Activated naive CD4-positive, alpha-beta T cell (primary cell): ENCODE results near the gene HTT-AS.
"Not testable (repeated sequence)": the region's sequence is repeated elsewhere in the genome, so short reads cannot be mapped to it uniquely, and the experiment has no call there.

Experiments used
- DNase-seq, 4 experiments: peaks; one replicate each; lab custom pipeline; 2025; lab: John Stamatoyannopoulos, UW

The HTT-AS gene

GRCh38 chr4:3074078-3074845, at the start of gene HTT-AS, which contains the start of gene HTT:
HTT-AS (minus strand) TSS chr4:3074538.
HTT (plus strand) TSS chr4:3074681; CDS start chr4:3074826, 145 bp downstream.
- peak; percentile 97 to 99 (median 99) for DNase-seq

DNA sequence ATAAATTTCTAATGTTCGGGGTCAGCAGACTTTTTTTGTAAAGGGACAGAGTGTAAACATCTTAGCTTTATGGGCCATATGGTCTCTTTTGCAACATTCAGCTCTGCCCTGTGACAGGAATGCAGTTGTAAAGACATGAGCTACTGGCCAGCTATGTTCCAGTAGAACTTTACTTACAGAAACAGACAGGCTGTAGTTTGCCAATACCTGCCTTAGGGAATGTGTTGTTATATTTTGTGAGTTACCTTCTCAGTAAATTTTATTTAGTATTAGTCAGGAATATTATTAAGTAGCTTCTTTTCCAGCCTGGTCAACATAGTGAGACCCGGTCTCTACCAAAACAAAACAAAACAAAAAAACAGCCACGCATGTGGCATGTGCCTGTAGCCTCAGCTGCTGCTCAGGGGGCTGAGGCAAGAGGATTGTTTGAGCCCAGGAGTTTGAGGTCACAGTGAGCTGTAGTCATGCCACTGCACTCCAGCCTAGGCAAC, 48.9 kb upstream of the HTT-AS start:
- no peak for DNase-seq

- DNase-seq = no peak
Measured at GRCh38 chr4:3122081-3122563, 47.8 kb upstream of the HTT-AS start.

DNA sequence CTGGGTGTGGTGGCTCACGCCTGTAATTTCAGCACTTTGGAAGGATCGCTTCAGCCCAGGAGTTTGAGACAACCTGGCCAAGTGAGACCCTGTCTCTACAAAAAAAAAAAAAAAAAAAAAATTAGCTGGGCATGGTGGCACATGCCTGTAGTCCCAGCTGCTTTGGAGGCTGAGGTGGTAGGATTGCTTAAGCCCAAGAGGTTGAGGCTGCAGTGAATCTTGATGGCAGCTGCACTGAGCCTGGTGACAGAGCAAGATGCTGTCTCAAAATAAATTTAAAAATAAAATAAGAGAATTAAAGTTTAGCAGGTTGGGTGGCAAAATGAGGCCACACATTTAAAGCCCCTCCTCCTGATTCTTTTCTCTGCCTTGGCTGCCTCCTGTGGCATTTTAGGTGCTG, 47.3 kb upstream of the HTT-AS start:
- no peak for DNase-seq

- no peak for DNase-seq
Measured at GRCh38 chr4:3121110-3121509, 46.8 kb upstream of the HTT-AS start.

DNA sequence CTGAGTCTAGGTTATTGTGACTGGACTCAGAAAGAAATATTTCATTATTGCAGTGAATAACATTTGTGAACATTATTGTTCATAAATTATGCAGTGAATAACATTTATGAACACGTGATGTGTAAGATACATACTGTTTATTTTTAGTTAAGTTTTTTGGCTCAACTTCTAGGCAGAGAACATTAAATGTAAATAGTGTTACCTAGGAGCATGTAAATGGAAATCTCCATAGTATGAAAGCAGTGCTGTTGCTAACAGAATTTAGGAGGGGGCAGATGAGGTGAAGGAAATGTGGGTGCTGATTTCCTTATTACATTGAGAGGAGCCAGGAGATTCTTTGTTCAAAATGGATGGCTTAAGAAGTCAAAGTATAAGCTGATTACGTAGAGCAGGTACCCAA, 45.1 kb upstream of the HTT-AS start:
- no peak for DNase-seq

DNA sequence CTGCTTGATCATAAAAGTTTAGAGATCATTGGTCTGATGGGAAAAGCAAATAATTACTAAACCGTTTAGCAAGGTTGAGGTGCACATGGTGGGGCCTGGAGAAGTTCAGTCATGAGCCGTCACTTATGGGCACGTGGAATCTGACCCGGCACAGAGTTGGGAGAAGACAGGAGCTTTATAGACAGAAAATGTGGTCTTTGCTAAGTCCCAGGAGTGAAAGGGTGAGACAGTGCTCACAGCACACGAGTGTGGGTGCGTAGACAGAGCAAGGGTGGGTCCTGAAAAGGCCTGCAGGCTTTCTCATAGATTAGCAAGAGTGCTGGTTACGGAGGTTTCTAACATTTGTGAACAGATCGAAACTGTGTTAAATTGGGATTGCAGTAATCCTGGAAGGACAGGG, 44.0 kb upstream of the HTT-AS start:
- no peak for DNase-seq

DNA sequence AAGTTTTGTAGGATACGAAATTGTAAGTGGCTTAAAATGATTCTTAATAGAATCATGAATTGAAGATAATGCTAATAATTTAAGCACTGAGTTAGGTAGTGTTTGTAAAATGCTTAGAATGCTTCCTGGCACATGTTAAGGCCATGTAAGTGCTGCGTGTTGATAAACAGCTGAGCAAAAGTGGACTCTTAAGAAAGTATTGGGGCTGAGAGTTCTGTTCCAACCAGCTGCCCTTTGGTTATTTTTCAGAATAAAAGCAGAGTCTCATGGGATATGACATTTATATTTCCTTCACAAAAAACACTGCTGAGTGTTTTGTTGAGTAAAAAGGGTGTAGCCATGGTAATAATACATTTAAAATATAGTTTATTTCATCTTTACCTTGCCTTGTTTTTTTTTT, 42.6 kb upstream of the HTT-AS start:
- DNase-seq = no peak

- DNase-seq = no peak
Measured at GRCh38 chr4:3115637-3116270, 41.4 kb upstream of the HTT-AS start.

GRCh38 chr4:3114377-3114776, 40.0 kb upstream of the HTT-AS start:
- DNase-seq = no peak

DNA sequence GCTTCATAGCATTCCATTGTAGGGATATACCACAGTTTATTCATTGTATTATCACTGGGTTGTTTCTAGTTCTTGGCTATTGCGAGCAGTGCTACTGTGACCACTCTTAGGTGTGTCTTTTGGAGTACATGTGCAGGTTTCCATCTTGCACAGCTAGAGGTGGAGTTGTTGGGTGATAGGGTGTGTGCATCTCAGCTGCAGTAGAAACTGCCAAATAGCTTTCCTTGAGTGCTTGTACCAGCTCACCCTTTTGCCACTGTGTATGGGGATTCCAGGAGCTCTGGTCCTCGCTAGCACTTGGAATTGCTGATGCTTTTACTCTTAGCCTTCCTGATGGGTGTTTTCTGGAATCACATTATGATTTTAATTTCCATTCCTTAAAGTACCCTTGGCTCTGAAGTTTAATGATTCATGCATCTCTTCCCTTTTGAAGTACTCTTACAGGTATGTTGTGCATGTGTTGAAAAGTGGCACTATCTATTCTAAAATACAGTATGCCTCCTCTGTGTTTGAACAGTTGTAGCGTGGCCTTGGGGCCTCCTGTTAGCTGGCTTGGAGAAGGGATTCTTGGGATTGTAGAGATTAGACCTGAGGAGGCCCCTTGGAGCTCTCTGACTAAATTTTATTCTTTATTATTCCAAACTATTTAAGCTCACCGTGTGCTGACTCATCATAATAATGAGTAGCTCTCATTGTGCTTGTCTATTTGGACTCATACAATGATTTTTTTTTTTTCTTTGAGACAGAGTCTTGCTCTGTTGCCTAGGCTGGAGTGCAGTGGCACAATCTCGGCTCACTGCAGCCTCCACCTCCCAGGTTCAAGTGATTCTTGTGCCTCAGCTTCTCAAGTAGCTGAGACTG, 38.5 kb upstream of the HTT-AS start:
- DNase-seq = no peak

DNA sequence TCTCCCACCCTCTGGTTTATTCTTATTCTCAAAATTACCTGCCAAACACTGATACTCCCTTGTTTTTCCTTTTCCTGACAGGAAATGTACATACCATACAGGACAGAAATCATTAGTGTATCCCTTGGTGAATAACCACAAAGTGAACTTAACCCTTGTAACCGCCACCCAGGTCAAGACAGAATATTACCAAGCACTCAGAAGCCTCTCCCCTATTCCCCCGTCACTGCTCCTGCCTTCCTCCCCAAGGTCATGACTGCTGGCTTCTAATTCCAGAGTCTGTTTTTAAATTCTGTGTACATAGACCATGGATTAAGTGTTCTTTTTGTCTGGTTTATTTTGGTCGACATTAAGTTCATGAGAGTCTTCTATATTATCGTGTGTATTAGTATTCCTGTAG, 37.9 kb upstream of the HTT-AS start:
- DNase-seq = no peak

DNA sequence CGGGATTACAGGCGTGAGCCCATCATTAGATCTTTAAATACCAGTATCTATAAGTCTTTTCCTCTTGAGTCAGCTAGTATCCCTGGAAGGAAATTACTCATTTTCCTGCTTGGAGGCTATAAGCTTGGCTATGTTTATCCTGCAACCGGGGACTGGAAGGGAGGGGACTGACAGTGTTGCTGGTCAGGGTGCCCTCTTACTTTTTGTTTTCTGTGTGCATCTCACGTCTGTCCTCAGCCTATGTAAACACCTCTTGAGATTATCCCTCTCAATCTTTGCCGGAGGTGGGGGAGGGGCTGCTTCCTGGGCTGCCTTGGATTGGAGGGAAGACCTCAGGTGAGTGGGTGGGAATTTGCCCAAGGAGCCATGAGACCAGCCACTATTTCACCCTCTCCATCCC, 37.1 kb upstream of the HTT-AS start:
- no peak for DNase-seq

GRCh38 chr4:3108211-3108610, 33.9 kb upstream of the HTT-AS start:
- DNase-seq = no peak

DNA sequence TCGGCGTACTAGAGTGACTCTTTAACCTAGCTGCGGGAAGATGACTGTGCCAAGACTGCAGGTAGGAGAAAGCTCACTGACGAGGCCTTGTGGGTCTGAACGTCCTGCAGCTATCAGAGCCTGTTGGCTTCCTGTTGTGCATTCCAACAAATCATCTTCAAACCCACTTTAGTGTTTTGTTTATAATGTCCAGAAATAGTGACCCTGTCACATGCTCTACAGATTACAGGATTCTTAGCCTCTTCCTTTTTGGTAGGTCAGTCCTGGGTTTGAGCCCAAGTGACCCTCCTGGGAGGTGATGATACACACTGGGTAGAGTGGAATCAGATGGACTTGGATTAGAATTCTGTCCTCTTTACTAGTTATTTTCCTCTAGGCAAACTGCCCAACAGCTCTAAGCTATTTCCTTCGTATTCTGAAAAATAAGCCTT, 33.4 kb upstream of the HTT-AS start:
- DNase-seq = no peak

- no peak for DNase-seq
Measured at GRCh38 chr4:3107271-3107670, 32.9 kb upstream of the HTT-AS start.

DNA sequence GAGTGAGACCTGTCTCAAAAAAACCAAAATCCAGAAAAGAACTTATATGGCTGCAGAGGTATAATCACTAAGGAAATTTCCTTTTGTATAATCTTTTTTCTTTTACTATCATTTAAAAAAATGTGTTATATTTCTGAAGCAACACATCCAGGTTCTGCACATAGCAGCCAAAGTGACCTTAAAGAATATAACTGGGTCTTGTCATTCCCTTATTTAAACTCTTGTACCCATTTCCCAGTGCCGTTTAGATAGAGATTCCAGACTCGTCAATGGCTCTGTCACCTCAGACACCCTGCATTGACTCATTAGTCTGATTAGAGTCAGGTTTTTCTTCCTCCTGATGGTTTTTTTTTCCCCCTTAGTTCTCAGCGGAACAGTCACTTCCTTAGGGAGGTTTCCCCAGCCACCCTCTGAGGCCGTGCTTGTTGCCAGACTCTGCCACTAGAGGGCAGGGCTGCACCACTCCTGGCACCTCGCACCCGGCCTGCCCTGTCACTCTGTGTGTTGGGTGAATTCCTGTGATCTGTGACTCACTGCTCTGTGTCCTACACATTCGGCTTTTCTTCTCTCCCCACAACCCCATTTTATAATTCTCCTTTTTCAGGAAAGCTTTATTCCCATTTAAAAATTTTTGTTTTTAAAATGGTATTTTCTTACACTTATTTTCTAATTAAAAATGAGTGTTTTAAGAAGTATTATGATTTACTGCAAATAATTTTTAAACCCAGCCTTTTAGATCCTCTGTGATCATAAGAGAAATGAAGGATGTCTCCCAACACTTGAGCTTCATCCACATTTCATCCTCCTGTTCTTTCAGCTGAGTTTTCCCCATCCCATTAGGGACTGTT, 32.2 kb upstream of the HTT-AS start:
- peak; percentile 65 to 84 (median 74) for DNase-seq

DNA sequence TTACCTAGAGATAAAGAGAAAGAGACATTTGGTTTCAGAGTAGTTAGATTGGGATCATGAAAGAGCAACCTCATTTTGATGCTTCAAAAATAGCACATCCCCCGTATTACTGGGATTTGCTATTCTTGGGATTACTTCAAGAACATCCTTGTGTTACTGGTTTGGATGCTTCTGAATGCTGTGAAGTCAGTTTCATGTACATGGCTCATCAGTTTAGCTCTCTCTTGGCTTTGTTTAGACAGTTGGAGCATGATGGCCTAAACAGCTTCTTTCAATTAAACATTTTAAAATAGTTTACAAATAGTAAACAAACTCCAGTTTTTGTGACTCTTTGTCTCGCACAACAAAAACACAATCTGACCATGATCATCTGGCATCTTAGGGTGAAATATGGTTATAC, 24.0 kb upstream of the HTT-AS start:
- no peak for DNase-seq

GRCh38 chr4:3096202-3096601, 21.9 kb upstream of the HTT-AS start:
- no peak for DNase-seq

- not testable (repeated sequence) for DNase-seq
Measured at GRCh38 chr4:3094701-3095100, 20.4 kb upstream of the HTT-AS start.

DNA sequence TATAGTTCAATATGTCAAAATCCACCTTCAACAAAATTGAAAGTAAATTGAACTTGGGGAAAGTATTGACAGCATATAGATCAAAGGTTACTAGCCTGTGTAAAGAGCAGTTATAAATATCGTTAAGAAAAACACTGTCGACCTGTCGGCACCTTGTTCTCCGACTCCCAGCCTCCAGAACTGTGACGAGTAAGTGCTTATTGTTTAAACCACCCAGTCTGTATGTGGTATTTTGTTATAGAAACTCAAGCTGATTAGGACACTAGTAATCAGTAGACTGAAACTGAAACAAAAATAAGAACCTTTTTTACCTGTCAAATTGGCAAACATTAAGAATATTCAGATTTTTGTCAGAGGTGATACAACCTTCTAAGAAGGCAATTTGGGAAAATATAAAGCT, 17.1 kb upstream of the HTT-AS start:
- DNase-seq = no peak
